GM12875 (cell line): ENCODE data around the gene SLC3A2.

ENCODE experiments used
- H3K4me3 ChIP-seq: one replicate; pipeline ENCODE4 v1.5.1; 2011; ENCODE audit warnings: low read depth, low read length, control low read depth
- CTCF ChIP-seq: IDR thresholded peaks from 2 replicates; pipeline ENCODE4 v1.5.1; 2011; ENCODE audit warnings: low read depth, mild to moderate bottlenecking, control low read depth, inconsistent platforms, low read length, moderate library complexity, borderline replicate concordance; ENCODE audit not compliant: insufficient read depth

The SLC3A2 gene

GRCh38 chr11:62888406-62888805 is 7.7 kb downstream of the SLC3A2 start:
- no peak for TF ChIP-seq CTCF

DNA sequence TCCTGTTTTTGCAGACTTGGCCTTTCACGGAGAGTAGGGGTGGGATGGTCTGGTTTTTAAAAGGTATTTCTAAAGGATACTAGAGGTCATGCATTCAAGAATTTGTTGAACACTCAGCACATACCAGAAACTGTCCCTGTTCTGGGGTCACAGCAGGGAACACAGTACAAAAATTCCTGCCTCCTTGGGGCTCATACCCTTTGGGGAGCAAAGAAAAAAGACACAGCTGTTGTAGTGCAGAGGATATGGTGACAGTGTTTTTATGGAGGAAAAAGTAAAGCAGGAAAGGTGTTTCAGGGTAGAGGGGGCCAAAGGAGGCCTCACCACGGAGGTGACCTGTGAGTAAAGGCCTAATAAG is 8.4 kb downstream of the SLC3A2 start:
- no peak for TF ChIP-seq CTCF
- no peak overlapping the region for H3K4me3 ChIP-seq

More at GRCh38 chr11:62888406-62888805, 7.7 kb downstream of the SLC3A2 start:
- no peak overlapping the region for H3K4me3 ChIP-seq

DNA sequence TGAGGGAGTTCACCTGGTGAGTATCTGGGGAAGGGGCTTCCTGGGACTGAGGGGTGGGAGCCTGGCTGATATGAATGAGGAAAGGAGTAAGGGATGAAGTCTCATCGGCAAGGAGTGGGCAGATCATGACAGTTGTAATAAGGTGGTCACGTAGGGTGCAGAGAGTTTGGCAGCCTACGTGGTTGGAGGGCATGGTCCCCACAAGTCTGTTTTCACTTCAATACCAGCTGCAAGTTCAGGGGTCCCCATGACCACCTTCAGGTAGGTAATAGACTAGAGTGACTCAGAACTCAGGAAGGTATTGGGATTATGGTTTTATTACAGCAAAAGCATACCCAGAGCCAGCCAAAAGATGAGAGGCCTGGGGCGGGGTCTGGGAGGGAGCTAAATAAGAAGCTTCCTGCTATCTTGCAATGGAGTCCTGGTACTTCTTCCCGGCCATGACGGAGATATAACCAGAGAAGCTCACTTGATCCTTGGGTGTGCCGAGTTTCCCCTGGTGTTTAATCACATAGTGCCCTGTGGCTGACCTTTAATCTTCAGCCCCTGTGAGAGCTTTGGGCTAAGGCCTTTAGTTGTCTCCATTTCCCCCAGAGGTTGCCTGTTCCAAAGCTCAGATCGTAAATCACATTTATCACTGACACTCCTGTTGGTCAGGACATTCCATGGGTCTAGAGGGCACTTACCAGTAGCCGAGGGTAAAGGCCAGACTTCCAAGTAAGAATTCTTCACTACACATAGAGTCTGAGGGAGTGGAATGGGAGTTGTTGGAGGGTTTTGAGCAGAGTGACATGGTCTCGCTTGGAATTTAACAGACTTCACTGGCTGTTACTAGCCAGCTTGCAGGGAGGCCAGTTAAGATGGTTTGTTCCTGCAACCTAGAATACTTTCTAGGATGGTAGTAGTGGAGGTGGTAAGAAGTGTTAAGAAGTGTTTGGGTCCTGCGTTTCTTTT is 9.1 kb downstream of the SLC3A2 start:
- no peak for TF ChIP-seq CTCF
- H3K4me3 ChIP-seq: no peak overlapping the region

DNA sequence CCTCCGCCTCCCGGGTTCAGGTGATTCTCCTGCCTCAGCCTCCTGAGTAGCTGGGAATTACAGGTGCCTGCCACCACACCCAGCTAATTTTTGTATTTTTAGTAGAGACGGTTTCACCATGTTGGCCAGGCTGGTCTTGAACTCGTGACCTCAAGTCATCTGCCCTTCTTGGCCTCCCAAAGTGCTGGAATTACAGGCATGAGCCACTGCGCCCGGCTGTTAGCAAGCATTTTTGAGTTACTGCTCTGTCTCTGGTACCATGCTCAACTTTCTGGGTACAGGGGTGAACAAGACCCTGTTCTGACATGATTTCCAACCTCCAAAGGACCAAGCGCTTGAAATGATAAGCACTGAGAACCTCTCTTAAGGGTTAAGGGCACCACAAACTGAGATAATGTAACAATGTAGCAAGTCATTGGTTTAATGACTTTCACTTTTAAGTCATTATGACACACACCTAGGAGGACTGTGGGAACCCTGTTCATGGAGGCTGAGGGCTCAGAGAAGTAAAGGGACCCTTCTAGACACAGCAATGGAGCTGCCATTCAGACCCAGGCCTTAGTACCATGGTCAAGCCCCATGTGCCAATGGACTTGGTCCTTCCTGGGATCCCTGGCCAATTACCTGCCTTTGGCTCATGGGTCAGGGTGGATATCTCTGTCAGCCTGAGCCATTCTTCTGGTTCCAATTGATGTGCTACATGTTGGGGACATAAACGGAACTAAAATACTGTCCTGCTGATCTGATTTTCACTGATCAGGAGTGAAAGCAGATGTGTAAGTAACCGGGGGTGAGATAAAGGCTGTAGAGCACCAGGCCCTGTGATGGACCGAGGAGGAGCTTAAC is 11.6 kb downstream of the SLC3A2 start:
- no peak for TF ChIP-seq CTCF
- no peak overlapping the region for H3K4me3 ChIP-seq

GRCh38 chr11:62895501-62895900 is 14.8 kb downstream of the SLC3A2 start:
- no peak for TF ChIP-seq CTCF
- no peak overlapping the region for H3K4me3 ChIP-seq

DNA sequence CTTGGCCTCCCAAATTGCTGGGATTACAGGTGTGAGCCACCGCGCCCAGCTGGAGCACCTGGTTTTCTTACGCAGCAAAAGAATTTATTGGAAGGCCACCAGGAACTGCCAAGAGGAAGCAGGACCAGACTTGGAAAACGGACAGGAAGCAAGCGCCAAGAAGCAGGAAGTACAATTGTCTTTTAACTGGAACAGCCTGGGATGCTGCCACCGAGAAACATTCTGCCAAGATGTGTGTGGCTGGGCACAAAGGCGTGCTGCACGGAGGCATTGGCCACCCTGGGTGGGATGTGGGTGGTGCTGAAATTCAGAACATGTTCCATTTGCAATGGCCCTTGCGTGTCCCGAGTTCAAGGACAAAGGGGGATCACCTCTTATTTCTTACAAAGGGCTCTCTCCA is 15.4 kb downstream of the SLC3A2 start:
- TF ChIP-seq CTCF: no peak
- no peak overlapping the region for H3K4me3 ChIP-seq
